HEK293 (cell line): ENCODE data around the gene GNG7.

Source experiments
- ZBTB17 ChIP-seq: fragments of 450-650 bp; formaldehyde crosslinking; IDR thresholded peaks from 2 replicates; pipeline ENCODE4 v1.5.1; 2016; ENCODE audit warnings: missing biosample characterization, missing genetic modification characterization
- ZNF391 ChIP-seq: fragments of 450-650 bp; formaldehyde crosslinking; IDR thresholded peaks from 2 replicates; pipeline ENCODE4 v1.5.1; 2016; ENCODE audit warnings: low read depth, missing biosample characterization, missing genetic modification characterization, borderline replicate concordance

DNA sequence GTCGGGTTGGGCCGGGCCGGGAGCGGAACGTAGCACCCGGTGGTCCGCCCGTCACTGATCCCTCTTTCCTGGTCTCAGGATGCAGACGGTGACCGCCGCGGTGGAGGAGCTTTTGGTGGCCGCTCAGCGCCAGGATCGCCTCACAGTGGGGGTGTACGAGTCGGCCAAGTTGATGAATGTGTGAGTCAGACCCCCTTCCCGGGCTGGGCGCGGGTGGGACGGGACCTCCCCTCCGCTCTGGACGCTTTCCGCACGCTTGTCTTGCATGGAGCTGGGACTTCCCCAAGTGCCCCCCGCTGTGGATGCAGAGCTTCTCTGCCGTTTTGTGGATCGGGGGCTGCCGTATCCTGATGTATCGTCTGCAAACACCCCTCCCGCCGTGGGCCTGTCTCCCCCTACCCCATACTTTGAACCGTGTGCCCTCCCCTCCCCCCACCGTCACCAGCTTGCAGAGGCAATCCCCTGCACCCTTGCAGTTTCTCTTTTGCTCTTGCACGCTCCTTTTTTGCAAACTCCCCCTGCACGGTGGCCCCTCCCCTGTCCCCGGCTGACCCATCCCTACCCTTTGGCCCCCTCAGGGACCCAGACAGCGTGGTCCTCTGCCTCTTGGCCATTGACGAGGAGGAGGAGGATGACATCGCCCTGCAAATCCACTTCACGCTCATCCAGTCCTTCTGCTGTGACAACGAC lies 225.9 kb downstream of the GNG7 start:
- TF ChIP-seq ZBTB17 (no peak), ZNF391 (no peak)
